HepG2 (cell line): ENCODE data around the gene FAM81A. TPM values are rescaled to one million over a fixed set of nuclear protein-coding genes. Genes with fewer than 3 reads are reported as not detected.

Experiments used
- RFX3 ChIP-seq: IDR thresholded peaks from 2 replicates; pipeline ENCODE4 v1.6.1; 2016; ENCODE audit warnings: missing biosample characterization, missing genetic modification reagents
- SNAI1 ChIP-seq: sonication (generic); formaldehyde crosslinking; IDR thresholded peaks from 2 replicates; pipeline ENCODE4 v1.5.0; 2020; ENCODE audit warnings: mild to moderate bottlenecking, missing genetic modification reagents, borderline replicate concordance
- SP1 ChIP-seq, 2 experiments: fragments of 450-650 bp in 1 of 2; sonication (generic) in 1 of 2; formaldehyde crosslinking in 1 of 2; IDR thresholded peaks; 2 replicates each; pipeline versions ENCODE4 v1.4.0 to v1.6.1; 2016 to 2020; ENCODE audit warnings: missing genetic modification reagents in 1 of 2
- SRSF9 ChIP-seq: fragments of 200-400 bp; formaldehyde crosslinking; IDR thresholded peaks from 2 replicates; pipeline ENCODE4 v1.6.1; 2018; ENCODE audit warnings: borderline replicate concordance, mild to moderate bottlenecking, low read depth, low read length; ENCODE audit not compliant: insufficient read depth, poor library complexity, severe bottlenecking
- TARDBP ChIP-seq: sonication (generic); formaldehyde crosslinking; IDR thresholded peaks from 2 replicates; pipeline ENCODE4 v1.8.0; 2022; ENCODE audit warnings: mild to moderate bottlenecking, missing genetic modification reagents
- ZNF17 ChIP-seq: sonication (generic); formaldehyde crosslinking; IDR thresholded peaks from 2 replicates; pipeline ENCODE4 v1.5.0; 2020; ENCODE audit warnings: mild to moderate bottlenecking, missing genetic modification reagents
- polyA plus RNA-seq, 8 experiments: library from polyadenylated mRNA; depleted of rRNA in 3 of 8; stranded (reverse) in 7 of 8; unstranded in 1 of 8; fragments of >200 nt; fragmentation: Illumina TruSeq in 4 of 8; extraction: Trizol in 4 of 8; gene quantifications; 2 replicates each; pipeline versions ENCODE4 v1.2.1 to v1.2.3, GENCODE V29; 2011 to 2016; ENCODE audit warnings: low read depth in 4 of 8, missing spikeins in 1 of 8, mixed read lengths in 1 of 8; ENCODE audit not compliant: insufficient read depth in 1 of 8
- total RNA-seq, 5 experiments: library from RNA; depleted of rRNA; stranded (reverse); fragments of >200 nt; fragmentation: Illumina TruSeq; extraction: Trizol; gene quantifications; 2 replicates each; pipeline ENCODE4 v1.2.3, GENCODE V29; 2016; ENCODE audit warnings: low read depth in 1 of 5
- TF ChIP-seq, protein P1 (sequence below): sonication (generic); formaldehyde crosslinking; IDR thresholded peaks from 2 replicates; pipeline ENCODE4 v1.4.0; 2020; ENCODE audit warnings: missing genetic modification reagents
- TF ChIP-seq, protein P2 (sequence below): sonication (generic); formaldehyde crosslinking; conservative IDR thresholded peaks from 2 replicates; pipeline ENCODE4 v1.4.0; 2020; ENCODE audit warnings: missing genetic modification reagents
- TF ChIP-seq, protein P3 (sequence below): sonication (generic); formaldehyde crosslinking; IDR thresholded peaks from one replicate; pipeline ENCODE4 v1.5.1; 2020; ENCODE audit warnings: mild to moderate bottlenecking, missing genetic modification reagents; ENCODE audit errors: not compliant biosample characterization
- TF ChIP-seq, protein P4 (sequence below): sonication (generic); formaldehyde crosslinking; IDR thresholded peaks from 2 replicates; pipeline ENCODE4 v1.4.0; 2020; ENCODE audit warnings: mild to moderate bottlenecking, low read depth, missing genetic modification reagents

FAM81A gene
- total and polyA plus RNA-seq, 2 of the 13 experiments (the other 11 are each of a cell fraction or from before 2014, with no cell fraction given): 0.09 TPM; not detected in 1

DNA sequence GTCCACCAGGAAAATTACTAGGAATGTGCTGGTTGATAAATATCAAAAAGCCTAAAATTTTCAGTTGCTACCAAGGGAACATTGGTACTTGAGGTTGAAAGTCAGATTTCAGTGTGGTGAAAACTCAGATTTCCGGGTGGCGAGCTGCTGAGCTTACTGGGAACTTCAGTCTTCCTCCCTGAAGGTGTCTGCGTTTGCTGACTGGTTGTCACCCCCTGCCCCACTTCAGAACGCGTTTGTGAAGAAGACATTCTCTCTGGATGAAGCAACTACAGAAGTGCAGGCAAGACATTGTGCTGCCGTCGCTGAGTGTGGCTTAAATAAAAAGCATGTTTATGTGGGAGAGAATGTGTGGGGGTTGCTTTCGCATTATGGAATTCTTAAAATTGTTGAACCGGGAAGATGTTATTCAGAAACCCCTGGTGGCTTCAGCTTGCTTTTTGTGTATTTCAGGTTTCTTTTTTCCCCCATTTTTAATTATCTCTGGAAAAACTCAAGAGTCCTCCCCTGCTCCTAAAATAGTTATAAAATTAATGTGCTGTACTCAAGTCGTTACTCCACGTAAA is 7.1 kb downstream of the FAM81A start (continued):
- TF ChIP-seq, protein P1, sequence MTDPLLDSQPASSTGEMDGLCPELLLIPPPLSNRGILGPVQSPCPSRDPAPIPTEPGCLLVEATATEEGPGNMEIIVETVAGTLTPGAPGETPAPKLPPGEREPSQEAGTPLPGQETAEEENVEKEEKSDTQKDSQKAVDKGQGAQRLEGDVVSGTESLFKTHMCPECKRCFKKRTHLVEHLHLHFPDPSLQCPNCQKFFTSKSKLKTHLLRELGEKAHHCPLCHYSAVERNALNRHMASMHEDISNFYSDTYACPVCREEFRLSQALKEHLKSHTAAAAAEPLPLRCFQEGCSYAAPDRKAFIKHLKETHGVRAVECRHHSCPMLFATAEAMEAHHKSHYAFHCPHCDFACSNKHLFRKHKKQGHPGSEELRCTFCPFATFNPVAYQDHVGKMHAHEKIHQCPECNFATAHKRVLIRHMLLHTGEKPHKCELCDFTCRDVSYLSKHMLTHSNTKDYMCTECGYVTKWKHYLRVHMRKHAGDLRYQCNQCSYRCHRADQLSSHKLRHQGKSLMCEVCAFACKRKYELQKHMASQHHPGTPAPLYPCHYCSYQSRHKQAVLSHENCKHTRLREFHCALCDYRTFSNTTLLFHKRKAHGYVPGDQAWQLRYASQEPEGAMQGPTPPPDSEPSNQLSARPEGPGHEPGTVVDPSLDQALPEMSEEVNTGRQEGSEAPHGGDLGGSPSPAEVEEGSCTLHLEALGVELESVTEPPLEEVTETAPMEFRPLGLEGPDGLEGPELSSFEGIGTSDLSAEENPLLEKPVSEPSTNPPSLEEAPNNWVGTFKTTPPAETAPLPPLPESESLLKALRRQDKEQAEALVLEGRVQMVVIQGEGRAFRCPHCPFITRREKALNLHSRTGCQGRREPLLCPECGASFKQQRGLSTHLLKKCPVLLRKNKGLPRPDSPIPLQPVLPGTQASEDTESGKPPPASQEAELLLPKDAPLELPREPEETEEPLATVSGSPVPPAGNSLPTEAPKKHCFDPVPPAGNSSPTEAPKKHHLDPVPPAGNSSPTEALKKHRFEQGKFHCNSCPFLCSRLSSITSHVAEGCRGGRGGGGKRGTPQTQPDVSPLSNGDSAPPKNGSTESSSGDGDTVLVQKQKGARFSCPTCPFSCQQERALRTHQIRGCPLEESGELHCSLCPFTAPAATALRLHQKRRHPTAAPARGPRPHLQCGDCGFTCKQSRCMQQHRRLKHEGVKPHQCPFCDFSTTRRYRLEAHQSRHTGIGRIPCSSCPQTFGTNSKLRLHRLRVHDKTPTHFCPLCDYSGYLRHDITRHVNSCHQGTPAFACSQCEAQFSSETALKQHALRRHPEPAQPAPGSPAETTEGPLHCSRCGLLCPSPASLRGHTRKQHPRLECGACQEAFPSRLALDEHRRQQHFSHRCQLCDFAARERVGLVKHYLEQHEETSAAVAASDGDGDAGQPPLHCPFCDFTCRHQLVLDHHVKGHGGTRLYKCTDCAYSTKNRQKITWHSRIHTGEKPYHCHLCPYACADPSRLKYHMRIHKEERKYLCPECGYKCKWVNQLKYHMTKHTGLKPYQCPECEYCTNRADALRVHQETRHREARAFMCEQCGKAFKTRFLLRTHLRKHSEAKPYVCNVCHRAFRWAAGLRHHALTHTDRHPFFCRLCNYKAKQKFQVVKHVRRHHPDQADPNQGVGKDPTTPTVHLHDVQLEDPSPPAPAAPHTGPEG (CRISPR knock-in tag): no peak
- TF ChIP-seq, protein P2, sequence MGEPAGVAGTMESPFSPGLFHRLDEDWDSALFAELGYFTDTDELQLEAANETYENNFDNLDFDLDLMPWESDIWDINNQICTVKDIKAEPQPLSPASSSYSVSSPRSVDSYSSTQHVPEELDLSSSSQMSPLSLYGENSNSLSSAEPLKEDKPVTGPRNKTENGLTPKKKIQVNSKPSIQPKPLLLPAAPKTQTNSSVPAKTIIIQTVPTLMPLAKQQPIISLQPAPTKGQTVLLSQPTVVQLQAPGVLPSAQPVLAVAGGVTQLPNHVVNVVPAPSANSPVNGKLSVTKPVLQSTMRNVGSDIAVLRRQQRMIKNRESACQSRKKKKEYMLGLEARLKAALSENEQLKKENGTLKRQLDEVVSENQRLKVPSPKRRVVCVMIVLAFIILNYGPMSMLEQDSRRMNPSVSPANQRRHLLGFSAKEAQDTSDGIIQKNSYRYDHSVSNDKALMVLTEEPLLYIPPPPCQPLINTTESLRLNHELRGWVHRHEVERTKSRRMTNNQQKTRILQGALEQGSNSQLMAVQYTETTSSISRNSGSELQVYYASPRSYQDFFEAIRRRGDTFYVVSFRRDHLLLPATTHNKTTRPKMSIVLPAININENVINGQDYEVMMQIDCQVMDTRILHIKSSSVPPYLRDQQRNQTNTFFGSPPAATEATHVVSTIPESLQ (CRISPR knock-in tag): no peak
- TF ChIP-seq TARDBP (CRISPR knock-in tag) (no peak), ZNF17 (no peak), SNAI1 (CRISPR knock-in tag) (no peak), SRSF9 (no peak), RFX3 (CRISPR knock-in tag) (no peak), SP1 (IDR thresholded peaks at IDR 0.05) (no peak), SP1 (CRISPR knock-in tag; IDR thresholded peaks at IDR 0.05) (no peak)
- TF ChIP-seq, protein P3, sequence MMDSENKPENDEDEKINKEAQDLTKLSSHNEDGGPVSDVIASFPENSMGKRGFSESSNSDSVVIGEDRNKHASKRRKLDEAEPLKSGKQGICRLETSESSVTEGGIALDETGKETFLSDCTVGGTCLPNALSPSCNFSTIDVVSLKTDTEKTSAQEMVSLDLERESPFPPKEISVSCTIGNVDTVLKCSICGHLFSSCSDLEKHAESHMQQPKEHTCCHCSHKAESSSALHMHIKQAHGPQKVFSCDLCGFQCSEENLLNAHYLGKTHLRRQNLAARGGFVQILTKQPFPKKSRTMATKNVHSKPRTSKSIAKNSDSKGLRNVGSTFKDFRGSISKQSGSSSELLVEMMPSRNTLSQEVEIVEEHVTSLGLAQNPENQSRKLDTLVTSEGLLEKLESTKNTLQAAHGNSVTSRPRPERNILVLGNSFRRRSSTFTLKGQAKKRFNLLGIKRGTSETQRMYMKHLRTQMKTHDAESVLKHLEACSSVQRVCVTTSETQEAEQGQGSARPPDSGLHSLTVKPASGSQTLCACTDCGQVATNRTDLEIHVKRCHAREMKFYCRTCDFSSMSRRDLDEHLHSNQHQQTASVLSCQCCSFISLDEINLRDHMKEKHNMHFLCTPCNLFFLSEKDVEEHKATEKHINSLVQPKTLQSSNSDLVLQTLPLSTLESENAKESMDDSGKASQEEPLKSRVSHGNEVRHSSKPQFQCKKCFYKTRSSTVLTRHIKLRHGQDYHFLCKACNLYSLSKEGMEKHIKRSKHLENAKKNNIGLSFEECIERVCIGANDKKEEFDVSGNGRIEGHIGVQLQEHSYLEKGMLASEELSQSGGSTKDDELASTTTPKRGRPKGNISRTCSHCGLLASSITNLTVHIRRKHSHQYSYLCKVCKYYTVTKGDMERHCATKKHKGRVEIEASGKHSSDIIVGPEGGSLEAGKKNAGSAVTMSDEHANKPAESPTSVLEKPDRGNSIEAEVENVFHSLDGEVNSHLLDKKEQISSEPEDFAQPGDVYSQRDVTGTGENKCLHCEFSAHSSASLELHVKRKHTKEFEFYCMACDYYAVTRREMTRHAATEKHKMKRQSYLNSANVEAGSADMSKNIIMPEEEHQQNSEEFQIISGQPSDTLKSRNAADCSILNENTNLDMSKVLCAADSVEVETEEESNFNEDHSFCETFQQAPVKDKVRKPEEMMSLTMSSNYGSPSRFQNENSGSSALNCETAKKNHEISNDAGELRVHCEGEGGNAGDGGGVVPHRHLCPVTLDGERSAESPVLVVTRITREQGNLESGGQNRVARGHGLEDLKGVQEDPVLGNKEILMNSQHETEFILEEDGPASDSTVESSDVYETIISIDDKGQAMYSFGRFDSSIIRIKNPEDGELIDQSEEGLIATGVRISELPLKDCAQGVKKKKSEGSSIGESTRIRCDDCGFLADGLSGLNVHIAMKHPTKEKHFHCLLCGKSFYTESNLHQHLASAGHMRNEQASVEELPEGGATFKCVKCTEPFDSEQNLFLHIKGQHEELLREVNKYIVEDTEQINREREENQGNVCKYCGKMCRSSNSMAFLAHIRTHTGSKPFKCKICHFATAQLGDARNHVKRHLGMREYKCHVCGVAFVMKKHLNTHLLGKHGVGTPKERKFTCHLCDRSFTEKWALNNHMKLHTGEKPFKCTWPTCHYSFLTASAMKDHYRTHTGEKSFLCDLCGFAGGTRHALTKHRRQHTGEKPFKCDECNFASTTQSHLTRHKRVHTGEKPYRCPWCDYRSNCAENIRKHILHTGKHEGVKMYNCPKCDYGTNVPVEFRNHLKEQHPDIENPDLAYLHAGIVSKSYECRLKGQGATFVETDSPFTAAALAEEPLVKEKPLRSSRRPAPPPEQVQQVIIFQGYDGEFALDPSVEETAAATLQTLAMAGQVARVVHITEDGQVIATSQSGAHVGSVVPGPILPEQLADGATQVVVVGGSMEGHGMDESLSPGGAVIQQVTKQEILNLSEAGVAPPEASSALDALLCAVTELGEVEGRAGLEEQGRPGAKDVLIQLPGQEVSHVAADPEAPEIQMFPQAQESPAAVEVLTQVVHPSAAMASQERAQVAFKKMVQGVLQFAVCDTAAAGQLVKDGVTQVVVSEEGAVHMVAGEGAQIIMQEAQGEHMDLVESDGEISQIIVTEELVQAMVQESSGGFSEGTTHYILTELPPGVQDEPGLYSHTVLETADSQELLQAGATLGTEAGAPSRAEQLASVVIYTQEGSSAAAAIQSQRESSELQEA (CRISPR knock-in tag): no peak
- TF ChIP-seq, protein P4, sequence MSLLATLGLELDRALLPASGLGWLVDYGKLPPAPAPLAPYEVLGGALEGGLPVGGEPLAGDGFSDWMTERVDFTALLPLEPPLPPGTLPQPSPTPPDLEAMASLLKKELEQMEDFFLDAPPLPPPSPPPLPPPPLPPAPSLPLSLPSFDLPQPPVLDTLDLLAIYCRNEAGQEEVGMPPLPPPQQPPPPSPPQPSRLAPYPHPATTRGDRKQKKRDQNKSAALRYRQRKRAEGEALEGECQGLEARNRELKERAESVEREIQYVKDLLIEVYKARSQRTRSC (CRISPR knock-in tag): no peak
